ENCODE results near the gene DGKQ.
"Not testable (repeated sequence)": the region's sequence is repeated elsewhere in the genome, so short reads cannot be mapped to it uniquely, and the experiment has no call there.

The DGKQ gene

GRCh38 chr4:987624-988513 lies 14.5 kb upstream of the DGKQ start:
- DNase-seq (ENCODE audit: low spot score in 2 of 2) (no peak), ATAC-seq (replicated peaks; ENCODE audit: extremely low read depth, poor library complexity, severe bottlenecking) (no peak)
- peak overlapping the region; percentile 88 for H3K4me3 Mint-ChIP-seq
- H3K4me1 Mint-ChIP-seq, result peaks cover 13% of the 10 kb centered on the region
- H3K36me3 Mint-ChIP-seq (ENCODE audit: insufficient read depth), result peaks cover 3% of the 10 kb centered on the region
- H3K9me3 Mint-ChIP-seq, result no peaks in the 10 kb centered on the region
- H3K27ac Mint-ChIP-seq (ENCODE audit: low read depth), result no peak overlapping the region
- no peaks in the 10 kb centered on the region for H3K27me3 Mint-ChIP-seq

- DNase-seq (ENCODE audit: low spot score in 2 of 2), result peak; percentile 71 to 78
Measured at GRCh38 chr4:986879-987623, 13.7 kb upstream of the DGKQ start, which contains the start of gene IDUA. TSS of gene IDUA (plus strand) at chr4:987044. CDS start at chr4:987085, 41 bp downstream.

GRCh38 chr4:986428-986878 lies 13.1 kb upstream of the DGKQ start:
- H3K9me3 Mint-ChIP-seq, result no peaks in the 10 kb centered on the region
- H3K36me3 Mint-ChIP-seq (ENCODE audit: insufficient read depth), result peaks cover 3% of the 10 kb centered on the region
- no peaks in the 10 kb centered on the region for H3K27me3 Mint-ChIP-seq
- H3K27ac Mint-ChIP-seq (ENCODE audit: low read depth), result peak overlapping the region; percentile 86
- ATAC-seq (replicated peaks; ENCODE audit: extremely low read depth, poor library complexity, severe bottlenecking) (peak; percentile 43), DNase-seq (ENCODE audit: low spot score in 2 of 2) (no peak)
- H3K4me1 Mint-ChIP-seq, result peaks cover 16% of the 10 kb centered on the region
- peak overlapping the region; percentile 88 for H3K4me3 Mint-ChIP-seq

More at GRCh38 chr4:986879-987623, 13.7 kb upstream of the DGKQ start, which contains the start of gene IDUA:
- Mint-ChIP-seq H3K36me3 (ENCODE audit: insufficient read depth) (peaks cover 3% of the 10 kb centered on the region), H3K27ac (ENCODE audit: low read depth) (peak within 1 kb of the TSS; percentile 86), H3K4me3 (peak within 1 kb of the TSS; percentile 88), H3K9me3 (no peaks in the 10 kb centered on the region), H3K27me3 (no peaks in the 10 kb centered on the region), H3K4me1 (peaks cover 16% of the 10 kb centered on the region)
- peak; percentile 88 for ATAC-seq (replicated peaks; ENCODE audit: extremely low read depth, poor library complexity, severe bottlenecking)

- Mint-ChIP-seq H3K4me3 (peak overlapping the region; percentile 37), H3K27ac (ENCODE audit: low read depth) (peak overlapping the region; percentile 35)
- DNase-seq (ENCODE audit: low spot score in 2 of 2), result no peak
Measured at GRCh38 chr4:985123-985830, 11.9 kb upstream of the DGKQ start.

GRCh38 chr4:984336-985054 lies 11.1 kb upstream of the DGKQ start:
- H3K27ac Mint-ChIP-seq (ENCODE audit: low read depth), result no peak overlapping the region
- no peaks in the 10 kb centered on the region for H3K27me3 Mint-ChIP-seq
- H3K36me3 Mint-ChIP-seq (ENCODE audit: insufficient read depth), result peaks cover 6% of the 10 kb centered on the region
- peak overlapping the region; percentile 37 for H3K4me3 Mint-ChIP-seq
- DNase-seq (ENCODE audit: low spot score in 2 of 2) (no peak), ATAC-seq (replicated peaks; ENCODE audit: extremely low read depth, poor library complexity, severe bottlenecking) (no peak)
- H3K9me3 Mint-ChIP-seq, result no peaks in the 10 kb centered on the region
- peaks cover 22% of the 10 kb centered on the region for H3K4me1 Mint-ChIP-seq

More at GRCh38 chr4:985123-985830, 11.9 kb upstream of the DGKQ start:
- Mint-ChIP-seq H3K4me1 (peaks cover 16% of the 10 kb centered on the region), H3K9me3 (no peaks in the 10 kb centered on the region), H3K36me3 (ENCODE audit: insufficient read depth) (peaks cover 6% of the 10 kb centered on the region), H3K27me3 (no peaks in the 10 kb centered on the region)
- no peak for ATAC-seq (replicated peaks; ENCODE audit: extremely low read depth, poor library complexity, severe bottlenecking)

GRCh38 chr4:982814-983213 lies 9.4 kb upstream of the DGKQ start:
- no peak overlapping the region for H3K4me3 Mint-ChIP-seq
- no peak overlapping the region for H3K27ac Mint-ChIP-seq (ENCODE audit: low read depth)
- H3K9me3 Mint-ChIP-seq, result no peaks in the 10 kb centered on the region
- DNase-seq (ENCODE audit: low spot score in 2 of 2), result no peak
- no peaks in the 10 kb centered on the region for H3K27me3 Mint-ChIP-seq
- no peak for ATAC-seq (replicated peaks; ENCODE audit: extremely low read depth, poor library complexity, severe bottlenecking)
- H3K36me3 Mint-ChIP-seq (ENCODE audit: insufficient read depth), result peaks cover 6% of the 10 kb centered on the region
- H3K4me1 Mint-ChIP-seq, result peaks cover 22% of the 10 kb centered on the region

GRCh38 chr4:982291-982690 lies 8.9 kb upstream of the DGKQ start:
- Mint-ChIP-seq H3K4me1 (peaks cover 22% of the 10 kb centered on the region), H3K9me3 (no peaks in the 10 kb centered on the region), H3K27me3 (no peaks in the 10 kb centered on the region), H3K27ac (ENCODE audit: low read depth) (no peak overlapping the region), H3K4me3 (no peak overlapping the region), H3K36me3 (ENCODE audit: insufficient read depth) (peaks cover 6% of the 10 kb centered on the region)
- DNase-seq (ENCODE audit: low spot score in 2 of 2) (no peak), ATAC-seq (replicated peaks; ENCODE audit: extremely low read depth, poor library complexity, severe bottlenecking) (no peak)

GRCh38 chr4:978957-979701 lies 5.8 kb upstream of the DGKQ start:
- no peak overlapping the region for H3K4me3 Mint-ChIP-seq
- no peak for DNase-seq (ENCODE audit: low spot score in 2 of 2)
- peaks cover 11% of the 10 kb centered on the region for H3K4me1 Mint-ChIP-seq
- ATAC-seq (replicated peaks; ENCODE audit: extremely low read depth, poor library complexity, severe bottlenecking), result no peak
- no peaks in the 10 kb centered on the region for H3K27me3 Mint-ChIP-seq
- no peaks in the 10 kb centered on the region for H3K9me3 Mint-ChIP-seq
- H3K27ac Mint-ChIP-seq (ENCODE audit: low read depth), result no peak overlapping the region
- peaks cover 7% of the 10 kb centered on the region for H3K36me3 Mint-ChIP-seq (ENCODE audit: insufficient read depth)

GRCh38 chr4:976016-976415 lies 2.6 kb upstream of the DGKQ start:
- not testable (repeated sequence) for H3K9me3 Mint-ChIP-seq; H3K27ac Mint-ChIP-seq (ENCODE audit: low read depth); H3K36me3 Mint-ChIP-seq (ENCODE audit: insufficient read depth); DNase-seq (ENCODE audit: low spot score in 2 of 2); H3K4me3 Mint-ChIP-seq; ATAC-seq (replicated peaks; ENCODE audit: extremely low read depth, poor library complexity, severe bottlenecking); H3K27me3 Mint-ChIP-seq
- H3K4me1 Mint-ChIP-seq, result peaks cover 12% of the 10 kb centered on the region

GRCh38 chr4:974668-975067 lies 1.3 kb upstream of the DGKQ start:
- no peak for ATAC-seq (replicated peaks; ENCODE audit: extremely low read depth, poor library complexity, severe bottlenecking)
- DNase-seq (ENCODE audit: low spot score in 2 of 2), result no peak
- Mint-ChIP-seq H3K4me3 (peak overlapping the region; percentile 37), H3K27me3 (no peaks in the 10 kb centered on the region), H3K4me1 (peaks cover 21% of the 10 kb centered on the region), H3K27ac (ENCODE audit: low read depth) (peak overlapping the region; percentile 19), H3K9me3 (no peaks in the 10 kb centered on the region), H3K36me3 (ENCODE audit: insufficient read depth) (peaks cover 11% of the 10 kb centered on the region)

GRCh38 chr4:972651-973424 lies 531 bp downstream of the DGKQ start:
- Mint-ChIP-seq H3K9me3 (no peaks in the 10 kb centered on the region), H3K4me1 (peaks cover 20% of the 10 kb centered on the region), H3K27me3 (no peaks in the 10 kb centered on the region), H3K27ac (ENCODE audit: low read depth) (peak overlapping the region; percentile 35), H3K36me3 (ENCODE audit: insufficient read depth) (peaks cover 15% of the 10 kb centered on the region), H3K4me3 (peak overlapping the region; percentile 63)
- DNase-seq (ENCODE audit: low spot score in 2 of 2) (peak; percentile 37 to 63), ATAC-seq (replicated peaks; ENCODE audit: extremely low read depth, poor library complexity, severe bottlenecking) (peak; percentile 22)
